ENCODE measurements around the gene ATP1A2. TPM values are rescaled to one million over a fixed set of nuclear protein-coding genes. Genes with fewer than 3 reads are reported as not detected.

Gene ATP1A2
- polyA plus RNA-seq, 4 donors: 3.9 to 5.7 (median 4.8) TPM

DNA sequence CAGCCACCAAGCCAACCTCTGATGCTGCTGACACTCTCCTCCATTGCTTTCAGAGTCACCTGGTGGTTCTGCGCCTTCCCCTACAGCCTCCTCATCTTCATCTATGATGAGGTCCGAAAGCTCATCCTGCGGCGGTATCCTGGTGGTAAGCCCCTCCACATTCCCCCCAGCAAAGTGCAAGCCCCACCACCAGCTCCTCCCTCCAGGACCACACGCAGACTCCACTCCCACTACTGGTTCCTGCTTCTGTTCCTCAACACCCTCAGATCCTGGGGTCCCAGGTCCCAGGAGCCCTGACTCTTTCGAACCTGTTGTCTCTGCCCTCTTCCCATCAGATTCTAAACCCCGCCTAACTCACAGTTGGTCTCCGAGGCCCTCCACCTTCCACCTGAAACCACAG lies 24.3 kb downstream of the ATP1A2 start:
- no peak for DNase-seq (ENCODE audit: low read depth in 4 of 4, low spot score in 2 of 4)

DNA sequence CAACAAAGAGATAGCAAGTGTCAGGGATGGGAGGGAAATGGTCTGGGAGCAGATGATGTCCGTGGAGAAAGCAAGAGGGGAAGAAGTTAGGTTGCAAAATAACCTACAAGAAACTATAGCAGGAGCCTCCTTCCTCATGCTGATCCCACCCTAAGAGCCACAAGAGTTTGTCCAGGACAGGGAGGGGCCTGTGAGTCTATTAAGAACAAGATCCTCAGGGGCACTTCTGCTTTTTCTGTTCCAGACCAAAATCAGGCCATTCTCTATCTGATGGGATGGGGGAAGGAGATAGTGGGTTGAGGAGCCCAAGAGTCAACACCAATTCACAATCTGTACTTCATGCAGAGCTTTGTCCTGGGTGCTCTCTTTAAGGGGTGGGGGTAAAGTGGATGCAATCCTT lies 28.1 kb downstream of the ATP1A2 start:
- no peak for DNase-seq (ENCODE audit: low read depth in 4 of 4, low spot score in 2 of 4)

GRCh38 chr1:160144921-160145320 lies 29.4 kb downstream of the ATP1A2 start:
- no peak for DNase-seq (ENCODE audit: low read depth in 4 of 4, low spot score in 2 of 4)

DNA sequence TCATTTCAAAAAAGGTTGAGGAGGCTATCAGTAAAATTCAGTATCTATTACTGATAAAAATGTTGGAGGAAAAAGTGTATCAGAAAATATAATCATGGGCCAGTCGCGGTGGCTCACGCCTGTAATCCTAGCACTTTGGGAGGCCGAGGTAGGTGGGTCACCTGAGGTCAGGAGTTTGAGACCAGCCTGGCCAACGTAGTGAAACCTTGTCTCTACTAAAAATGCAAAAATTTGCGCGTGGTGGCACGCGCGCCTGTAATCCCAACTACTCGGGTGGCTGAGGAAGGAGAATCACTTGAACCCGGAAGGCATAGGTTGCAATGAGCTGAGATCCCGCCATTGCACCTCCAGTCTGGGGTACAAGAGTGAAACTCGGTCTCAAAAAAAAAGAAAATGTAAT lies 30.5 kb downstream of the ATP1A2 start:
- no peak for DNase-seq (ENCODE audit: low read depth in 4 of 4, low spot score in 2 of 4)

DNA sequence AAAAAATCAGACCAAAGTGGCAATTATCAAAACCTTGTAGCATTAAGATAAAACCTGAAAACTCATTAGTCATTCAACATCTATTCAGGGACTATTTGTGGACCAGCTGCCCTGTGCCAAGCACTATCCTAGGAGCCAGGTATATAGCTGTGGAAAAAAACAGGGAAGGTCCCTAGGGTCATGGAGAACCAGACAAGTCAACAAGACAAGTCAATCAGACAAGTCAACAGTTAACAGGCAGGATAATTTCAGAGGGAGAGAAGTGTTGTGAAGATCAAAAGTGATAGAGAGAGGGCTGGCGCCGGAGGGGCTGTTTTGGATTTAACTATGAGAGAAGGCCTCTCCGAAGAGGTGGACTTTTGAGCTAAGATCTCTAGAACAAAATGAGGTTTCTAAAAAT lies 32.6 kb downstream of the ATP1A2 start:
- DNase-seq (ENCODE audit: low read depth in 4 of 4, low spot score in 2 of 4): no peak

- DNase-seq (ENCODE audit: low read depth in 4 of 4, low spot score in 2 of 4): no peak
These were observed 33.7 kb downstream of the ATP1A2 start for GRCh38 chr1:160149233-160149632.

DNA sequence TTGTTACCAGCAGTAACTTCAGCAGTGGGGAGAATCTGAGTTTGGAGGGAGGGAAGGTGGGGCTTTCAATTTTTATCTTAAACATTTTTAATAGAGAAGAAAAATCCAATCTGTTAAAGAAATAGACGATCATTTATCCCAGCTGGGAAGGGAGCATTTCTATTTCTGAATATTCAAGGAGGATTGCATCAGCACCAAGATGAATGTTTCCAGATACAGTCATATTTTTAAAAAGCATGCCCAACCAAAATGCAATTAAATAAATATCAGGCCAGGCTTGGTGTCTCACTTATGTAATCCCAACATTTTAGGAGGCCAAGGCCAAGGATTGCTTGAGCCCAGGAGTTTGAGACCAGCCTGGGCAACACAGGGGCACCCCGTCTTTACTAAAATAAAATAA lies 34.2 kb downstream of the ATP1A2 start:
- no peak for DNase-seq (ENCODE audit: low read depth in 4 of 4, low spot score in 2 of 4)

- DNase-seq (ENCODE audit: low read depth in 4 of 4, low spot score in 2 of 4): no peak
These were observed 35.7 kb downstream of the ATP1A2 start, which contains the start of gene ATP1A4 for GRCh38 chr1:160151303-160151702. Gene ATP1A4 (plus strand): TSS chr1:160151603. CDS start chr1:160152041, 438 bp downstream.

GRCh38 chr1:160154790-160155189 lies 39.2 kb downstream of the ATP1A2 start:
- no peak for DNase-seq (ENCODE audit: low read depth in 4 of 4, low spot score in 2 of 4)

DNA sequence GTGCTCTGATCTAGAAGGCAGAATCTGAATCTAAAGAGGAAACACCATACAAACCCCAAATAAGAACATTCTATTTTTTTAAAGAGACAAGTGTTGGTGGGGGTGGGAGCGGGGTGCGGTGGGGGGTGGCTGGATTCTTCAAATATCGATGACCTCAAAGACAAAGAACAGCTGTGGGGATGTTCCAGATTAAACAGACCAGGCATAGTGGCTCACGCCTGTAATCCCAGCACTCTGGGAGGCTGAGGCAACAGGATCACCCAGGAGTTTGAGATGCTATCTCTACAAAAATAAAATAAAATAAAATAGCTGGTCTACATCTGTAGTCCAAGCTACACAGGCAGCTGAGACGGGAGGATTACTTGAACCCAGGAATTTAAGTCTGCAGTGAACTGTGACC lies 40.8 kb downstream of the ATP1A2 start:
- DNase-seq (ENCODE audit: low read depth in 4 of 4, low spot score in 2 of 4): no peak

DNA sequence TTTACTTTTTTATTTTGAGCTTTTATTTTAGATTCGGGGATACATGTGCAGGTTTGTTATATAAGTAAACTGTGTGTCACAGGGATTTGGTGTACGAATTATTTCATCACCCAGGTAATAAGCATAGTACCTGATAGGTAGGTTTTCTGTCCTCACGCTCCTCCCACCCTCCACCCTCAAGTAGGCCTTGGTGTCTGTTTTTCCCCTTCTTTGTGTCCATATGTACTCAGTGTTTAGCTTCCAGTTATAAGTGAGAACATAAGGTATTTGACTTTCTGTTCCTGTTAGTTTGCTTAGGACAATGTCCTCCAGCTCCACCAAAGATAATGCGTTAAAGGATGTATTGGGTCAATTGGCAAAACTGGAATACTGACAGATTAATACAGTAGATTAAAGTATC lies 41.6 kb downstream of the ATP1A2 start:
- DNase-seq (ENCODE audit: low read depth in 4 of 4, low spot score in 2 of 4): no peak

- DNase-seq (ENCODE audit: low read depth in 4 of 4, low spot score in 2 of 4): no peak
These were observed 42.5 kb downstream of the ATP1A2 start for GRCh38 chr1:160158031-160158430.

- DNase-seq (ENCODE audit: low read depth in 4 of 4, low spot score in 2 of 4): no peak
These were observed 43.0 kb downstream of the ATP1A2 start for GRCh38 chr1:160158534-160158933.

GRCh38 chr1:160159846-160160245 lies 44.3 kb downstream of the ATP1A2 start:
- DNase-seq (ENCODE audit: low read depth in 4 of 4, low spot score in 2 of 4): no peak

DNA sequence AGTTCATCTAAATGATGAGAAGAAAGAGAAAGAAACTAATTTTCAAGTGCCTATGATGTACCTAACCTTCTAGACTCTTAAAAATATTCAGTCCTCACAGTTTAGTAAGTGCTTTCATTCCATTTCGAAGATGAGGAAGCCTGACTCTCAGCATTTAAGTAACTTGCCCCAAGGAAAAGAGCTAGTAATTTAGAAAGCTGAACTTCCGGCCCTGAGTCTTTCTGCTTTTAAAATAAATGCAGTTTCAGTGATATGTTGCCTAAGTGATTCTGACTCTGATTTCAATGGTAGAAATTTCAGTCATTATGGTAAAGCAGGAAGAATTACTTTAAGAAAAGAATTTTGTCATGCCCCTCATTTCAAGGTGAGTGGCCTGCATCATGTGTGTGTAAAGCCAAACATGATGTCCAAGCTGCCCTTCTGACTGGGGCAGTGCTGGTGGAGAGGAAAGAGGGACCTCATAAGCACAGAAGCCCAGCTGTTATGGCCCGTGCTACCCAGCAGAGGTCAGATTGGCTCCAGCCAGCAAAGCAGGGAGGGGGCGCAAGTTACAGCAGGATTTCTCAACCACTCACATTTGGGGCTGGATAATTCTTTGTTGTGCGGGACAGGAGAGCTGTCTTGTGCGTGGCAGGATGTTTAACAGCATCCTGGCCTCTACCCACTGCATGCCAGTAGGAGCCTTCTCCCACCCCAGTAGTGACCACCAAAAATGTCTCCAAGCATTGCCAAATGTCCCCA lies 46.6 kb downstream of the ATP1A2 start:
- DNase-seq (ENCODE audit: low read depth in 4 of 4, low spot score in 2 of 4): no peak

DNA sequence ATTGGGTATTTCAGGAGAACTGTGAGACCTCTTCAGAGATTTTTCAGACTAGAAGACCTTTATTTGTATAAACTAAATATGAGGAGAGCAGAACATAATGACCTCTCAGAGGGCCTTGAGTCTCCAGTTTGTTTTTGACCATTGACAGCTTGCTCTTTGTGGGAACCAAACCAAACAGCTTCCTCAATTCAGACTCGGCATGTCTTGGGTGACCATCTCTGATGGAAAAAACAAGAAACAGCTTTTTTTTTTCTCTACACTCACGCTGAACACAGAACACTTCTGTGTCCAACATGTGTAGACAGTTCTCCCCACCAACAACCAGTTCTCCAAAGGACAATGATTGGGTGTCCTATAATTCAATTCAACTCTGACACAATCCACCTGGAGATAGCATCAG lies 47.4 kb downstream of the ATP1A2 start:
- DNase-seq (ENCODE audit: low read depth in 4 of 4, low spot score in 2 of 4): no peak

DNA sequence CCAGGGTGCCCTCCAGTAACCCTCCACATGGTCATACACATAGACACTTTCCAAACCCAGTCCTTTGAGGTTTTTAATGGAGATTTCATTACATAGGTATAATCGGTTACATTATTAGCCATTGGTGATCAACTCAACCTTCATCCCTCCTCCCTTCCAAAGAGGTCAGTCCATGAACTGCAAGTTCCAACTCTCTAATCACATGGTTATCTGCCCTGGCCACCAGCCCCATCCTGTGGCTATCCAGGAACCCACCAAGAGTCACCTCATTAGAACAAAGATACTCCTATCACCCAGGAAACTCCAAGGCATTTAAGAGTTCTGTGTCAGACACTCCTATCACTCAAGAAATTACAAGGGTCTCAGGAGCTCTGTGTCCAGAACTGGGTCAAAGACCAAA lies 48.1 kb downstream of the ATP1A2 start:
- no peak for DNase-seq (ENCODE audit: low read depth in 4 of 4, low spot score in 2 of 4)

GRCh38 chr1:160164121-160164520 lies 48.6 kb downstream of the ATP1A2 start:
- DNase-seq (ENCODE audit: low read depth in 4 of 4, low spot score in 2 of 4): no peak

DNA sequence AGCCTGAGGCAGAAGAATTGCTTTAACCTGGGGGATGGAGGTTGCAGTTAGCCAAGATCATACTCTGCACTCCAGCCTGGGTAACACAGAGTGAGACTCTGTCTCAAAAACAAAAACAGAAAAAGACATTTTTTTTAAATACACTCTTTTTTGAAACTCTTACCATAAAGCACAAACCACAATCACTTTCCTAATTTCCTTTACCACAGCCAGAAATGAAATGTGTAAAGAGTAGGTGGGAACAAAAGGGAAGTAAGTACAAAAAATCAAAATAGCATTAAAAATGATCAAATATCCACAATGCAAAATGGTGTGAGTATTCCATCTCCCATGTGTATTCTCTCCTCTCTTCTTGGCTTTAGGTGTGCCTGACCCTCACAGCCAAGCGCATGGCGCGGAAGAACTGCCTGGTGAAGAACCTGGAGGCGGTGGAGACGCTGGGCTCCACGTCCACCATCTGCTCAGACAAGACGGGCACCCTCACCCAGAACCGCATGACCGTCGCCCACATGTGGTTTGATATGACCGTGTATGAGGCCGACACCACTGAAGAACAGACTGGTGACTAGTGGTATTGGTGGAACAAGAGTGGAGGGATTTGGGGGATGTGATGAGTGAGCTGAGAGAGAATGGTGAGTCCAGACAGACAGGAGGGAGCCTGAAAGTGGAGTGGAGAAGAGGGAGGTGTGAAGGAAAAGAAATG lies 50.8 kb downstream of the ATP1A2 start:
- DNase-seq (ENCODE audit: low read depth in 4 of 4, low spot score in 2 of 4): no peak

GRCh38 chr1:160167056-160167455 lies 51.5 kb downstream of the ATP1A2 start:
- no peak for DNase-seq (ENCODE audit: low read depth in 4 of 4, low spot score in 2 of 4)

GRCh38 chr1:160167580-160167979 lies 52.0 kb downstream of the ATP1A2 start:
- no peak for DNase-seq (ENCODE audit: low read depth in 4 of 4, low spot score in 2 of 4)

DNA sequence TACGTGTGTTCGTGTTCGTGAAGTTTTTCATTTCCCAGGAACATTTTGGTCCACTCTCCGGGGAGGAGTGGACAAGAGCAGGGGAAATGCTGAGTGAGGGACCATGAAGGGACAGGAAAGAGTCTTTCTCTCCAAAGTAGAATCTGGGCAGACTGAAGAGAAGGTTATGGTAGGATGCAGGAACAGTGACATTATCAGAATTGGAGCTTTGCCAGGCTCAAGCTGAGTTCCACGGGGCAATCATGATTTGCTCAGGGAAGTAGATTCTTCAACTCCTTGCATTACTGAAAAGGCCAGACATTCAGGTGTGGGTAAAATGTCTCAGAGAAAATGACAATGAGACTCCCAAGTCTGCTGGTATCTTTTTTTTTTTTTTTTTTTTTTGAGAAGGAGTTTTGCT lies 52.5 kb downstream of the ATP1A2 start:
- DNase-seq (ENCODE audit: low read depth in 4 of 4, low spot score in 2 of 4): no peak

Measured in left renal cortex interstitium (tissue), 4 donors.